GM21526 (cell line): ENCODE results near the gene C4orf50.

ENCODE experiments used
- ATAC-seq: cut with Tn5 transposase; IDR thresholded peaks from one replicate; pipeline ENCODE4 v1.9.1; 2021; ENCODE audit warnings: moderate library complexity; ENCODE audit not compliant: unreplicated experiment, low FRiP score

Gene C4orf50

DNA sequence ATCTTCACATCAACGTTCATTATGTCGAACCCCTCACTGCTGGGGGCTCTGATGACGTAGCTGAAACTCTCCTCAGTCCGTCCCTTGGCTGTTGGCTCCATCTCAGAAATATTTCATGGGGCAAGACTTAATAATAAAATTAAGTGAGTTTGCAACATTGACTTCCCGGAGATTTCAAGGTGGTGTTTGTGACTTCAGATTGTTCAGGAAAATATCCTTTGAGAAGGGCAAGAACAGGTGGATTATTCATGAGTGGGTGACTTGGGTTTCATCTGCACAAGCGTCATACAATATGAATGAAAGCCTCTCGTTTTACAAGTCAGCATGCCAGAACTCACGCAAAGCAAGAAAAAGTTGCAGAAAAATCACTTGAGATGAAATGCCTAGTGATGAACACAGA lies at the start of gene C4orf50:
C4orf50 (minus strand) TSS at position 101 of the 400 bp plus-strand sequence.
- no peak for ATAC-seq

DNA sequence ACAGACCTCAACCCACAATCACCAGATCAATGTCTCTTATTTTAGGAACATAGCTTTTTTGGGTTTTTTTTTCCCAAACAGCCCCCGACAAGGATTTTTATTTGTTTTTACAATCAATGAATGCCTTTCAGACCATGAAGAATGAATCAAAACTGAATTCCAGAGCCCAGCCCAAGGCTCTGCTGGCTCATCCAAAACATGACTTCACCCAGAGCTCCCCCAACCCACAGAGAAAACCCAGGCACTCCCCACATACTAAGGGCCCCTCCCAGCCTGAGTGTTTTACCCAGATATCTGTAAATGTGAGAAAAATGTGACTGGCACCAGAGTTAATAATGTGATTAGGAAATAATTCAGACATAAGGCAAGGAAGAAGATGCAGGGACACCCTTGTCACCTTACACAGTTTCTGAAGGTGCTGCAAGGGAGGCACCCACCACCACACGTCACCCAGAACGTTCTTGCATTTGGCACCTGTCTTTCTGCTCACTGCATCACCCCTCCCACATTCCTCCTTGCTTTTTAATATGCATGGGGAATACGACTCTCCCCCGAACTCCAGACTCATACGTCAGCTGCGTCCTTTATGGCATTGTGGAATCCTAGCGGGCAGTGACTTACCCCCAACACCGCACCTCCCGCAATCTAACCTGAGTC lies 47.8 kb upstream of the C4orf50 start:
- no peak for ATAC-seq

DNA sequence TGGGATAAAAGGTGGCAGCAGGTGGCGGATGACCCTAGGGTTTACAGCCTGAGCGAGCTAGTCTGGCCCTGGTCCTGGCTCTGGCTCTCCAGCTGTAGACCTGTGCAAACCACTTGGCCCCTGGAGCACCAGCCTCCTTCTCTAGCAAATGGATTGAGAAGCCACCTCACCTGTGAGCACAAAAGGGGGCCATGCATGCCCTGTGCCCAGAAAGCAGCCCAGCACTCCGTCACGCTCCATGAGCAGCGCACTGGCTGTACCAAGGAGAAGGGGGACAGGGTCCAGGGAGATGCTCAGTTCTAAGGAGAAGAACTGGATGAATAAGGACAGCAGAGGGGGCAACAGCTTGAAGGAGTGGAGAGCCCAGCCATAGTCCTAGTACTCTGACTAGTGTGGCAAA lies 46.9 kb upstream of the C4orf50 start:
- ATAC-seq, result no peak

DNA sequence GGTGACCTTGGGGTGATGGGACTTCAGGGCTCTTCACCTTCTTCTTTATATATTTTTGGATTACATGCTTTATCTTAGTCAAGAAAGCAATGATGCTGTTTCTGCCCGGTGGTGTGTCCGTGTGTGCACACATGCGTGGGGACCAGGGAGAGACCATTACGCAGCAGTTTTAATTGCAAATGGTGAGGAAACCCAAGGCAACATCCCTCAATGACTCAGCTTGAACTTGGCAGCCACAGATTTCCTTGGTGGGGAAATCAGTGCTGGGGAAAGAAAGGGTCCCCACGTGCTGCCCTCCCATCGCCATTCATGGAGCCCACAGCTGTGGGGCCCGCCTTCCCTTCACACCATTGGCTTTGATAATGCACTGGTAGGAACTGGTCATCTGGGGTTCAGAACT lies 46.2 kb upstream of the C4orf50 start:
- ATAC-seq, result no peak

DNA sequence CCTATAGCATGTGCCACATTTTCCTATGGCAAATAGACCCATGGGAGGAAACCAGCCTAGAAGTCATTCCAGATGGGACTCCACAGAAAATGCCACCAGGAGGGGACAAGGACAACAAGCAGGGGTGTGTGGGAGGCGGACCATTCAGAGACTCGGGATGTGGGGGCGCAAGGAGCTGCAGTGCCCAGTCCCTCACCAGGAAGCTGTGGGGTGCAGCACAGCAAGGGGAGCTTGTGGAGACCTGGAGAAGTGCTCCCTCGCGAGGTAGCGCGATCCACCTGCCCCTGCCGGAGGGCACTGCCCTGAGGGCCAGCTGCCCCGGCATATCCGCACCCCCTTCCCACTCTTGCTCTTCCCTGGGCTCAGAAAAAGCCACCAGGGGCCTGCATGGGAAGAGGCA lies 45.5 kb upstream of the C4orf50 start:
- ATAC-seq, result no peak

GRCh38 chr4:6062133-6062532 lies 43.9 kb upstream of the C4orf50 start:
- no peak for ATAC-seq

DNA sequence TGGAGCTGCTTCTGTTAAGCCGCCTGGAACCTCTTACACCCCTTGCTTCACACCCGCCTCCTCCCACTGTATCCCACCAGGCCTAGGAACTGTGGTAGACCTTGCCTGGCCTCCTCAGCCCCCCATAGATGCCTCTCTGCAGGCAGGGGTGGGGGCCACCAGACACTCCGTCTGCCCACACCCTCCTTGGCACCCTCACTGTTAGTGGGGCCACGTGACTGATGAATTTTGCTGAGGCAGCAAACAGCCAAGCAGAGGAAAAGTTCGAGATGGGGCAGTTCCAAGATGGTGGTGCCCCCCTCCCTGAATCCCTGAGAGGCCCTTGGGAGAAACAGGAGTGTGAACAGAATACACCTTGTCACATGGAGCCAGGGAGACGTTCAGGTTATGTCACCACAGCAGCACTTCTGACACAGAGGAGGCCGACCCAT lies 41.2 kb upstream of the C4orf50 start:
- no peak for ATAC-seq

DNA sequence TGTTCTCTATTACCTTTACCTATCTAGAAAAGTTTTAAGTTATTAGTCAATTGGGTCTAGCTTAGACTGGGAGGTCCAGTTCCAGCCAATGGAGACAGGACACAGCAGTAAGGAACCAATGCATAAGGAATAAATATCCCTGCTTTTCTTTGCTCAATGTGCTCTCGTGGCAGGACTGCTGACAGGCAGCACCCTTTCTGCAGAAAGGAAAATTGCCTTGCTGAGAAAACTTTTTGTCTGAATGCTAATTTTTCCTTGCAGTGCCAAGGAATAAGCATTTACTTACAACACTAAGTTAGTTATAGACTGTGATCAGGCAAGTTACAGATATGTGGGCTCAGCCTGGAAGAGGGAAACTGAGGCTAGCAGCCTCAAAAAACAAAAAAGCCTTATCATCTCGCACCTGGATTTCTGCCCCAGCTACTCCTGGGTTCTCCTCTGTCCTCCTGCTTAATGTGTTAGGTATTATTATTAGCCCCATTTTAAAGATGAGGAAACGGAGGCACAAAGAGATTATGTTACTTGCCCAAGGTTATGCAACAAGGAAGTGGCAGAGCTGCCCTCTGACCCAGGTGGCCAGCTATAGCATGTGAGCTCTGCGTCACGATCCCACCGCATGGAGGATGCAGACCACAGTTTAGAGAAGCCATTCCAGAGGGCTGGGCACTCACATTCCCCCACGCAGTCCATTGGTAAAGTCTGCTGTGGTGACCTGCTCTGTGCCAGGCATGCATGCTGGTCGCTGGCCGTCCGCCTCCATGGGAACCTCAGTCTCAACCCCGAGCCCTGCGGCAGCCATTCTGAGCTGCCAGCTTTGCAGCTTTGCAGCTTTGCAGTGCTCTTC lies 40.5 kb upstream of the C4orf50 start:
- no peak for ATAC-seq

DNA sequence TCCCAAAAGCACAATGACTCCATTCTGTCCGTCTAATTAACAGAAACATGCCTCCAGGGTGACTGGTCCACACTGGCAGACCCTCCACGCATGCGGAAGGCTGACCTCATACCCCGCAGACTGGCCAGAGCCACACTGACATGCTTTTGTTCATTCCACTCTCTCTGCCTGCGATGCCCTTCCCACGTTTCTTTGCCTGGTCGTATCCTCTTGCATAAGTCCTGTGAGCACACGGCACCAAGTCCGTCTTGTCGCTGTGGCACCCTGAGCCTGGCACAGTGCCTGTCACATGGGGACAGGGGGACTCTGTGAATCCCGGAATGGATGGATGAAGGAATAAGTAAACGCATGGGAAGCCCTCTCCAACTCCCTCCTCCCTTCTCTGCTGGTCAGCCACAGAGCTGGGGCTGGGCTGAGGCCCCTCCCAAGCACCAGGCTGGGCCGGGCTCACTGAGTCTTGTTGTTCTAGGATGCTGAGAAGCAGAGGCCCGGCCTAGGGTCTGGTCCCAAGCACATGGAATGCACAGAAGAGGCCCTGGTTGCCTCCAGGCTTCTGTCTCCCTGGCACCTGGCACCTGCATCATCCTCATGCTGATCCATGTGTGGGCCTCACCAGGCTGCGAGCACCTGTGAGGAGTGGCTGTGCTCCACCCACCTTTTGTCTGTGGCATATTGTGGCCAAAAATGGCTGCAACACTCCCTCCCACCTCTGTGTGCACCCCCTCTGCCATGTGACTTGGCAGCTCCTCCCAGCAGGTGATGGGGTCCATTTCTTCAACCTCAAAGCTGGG lies 38.9 kb upstream of the C4orf50 start:
- no peak for ATAC-seq

DNA sequence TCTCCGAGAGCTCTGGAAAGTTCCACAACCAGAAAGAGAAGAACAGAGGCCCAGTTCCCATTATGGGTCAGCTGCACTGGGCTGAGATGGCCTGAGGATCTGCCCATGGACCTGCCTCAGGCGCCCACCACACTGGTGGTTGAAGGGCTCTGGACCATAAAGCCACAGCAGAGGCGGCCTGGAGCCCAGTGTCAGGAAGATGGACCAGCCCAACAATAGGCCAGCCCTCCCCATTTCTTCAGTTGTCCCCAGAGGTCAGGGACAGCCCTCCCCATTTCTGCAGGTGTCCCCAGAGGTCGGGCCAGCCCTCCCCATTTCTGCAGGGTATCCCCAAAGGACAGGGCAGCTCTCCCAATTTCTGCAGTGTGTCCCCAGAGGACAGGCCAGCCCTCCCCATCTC lies 37.2 kb upstream of the C4orf50 start:
- no peak for ATAC-seq

DNA sequence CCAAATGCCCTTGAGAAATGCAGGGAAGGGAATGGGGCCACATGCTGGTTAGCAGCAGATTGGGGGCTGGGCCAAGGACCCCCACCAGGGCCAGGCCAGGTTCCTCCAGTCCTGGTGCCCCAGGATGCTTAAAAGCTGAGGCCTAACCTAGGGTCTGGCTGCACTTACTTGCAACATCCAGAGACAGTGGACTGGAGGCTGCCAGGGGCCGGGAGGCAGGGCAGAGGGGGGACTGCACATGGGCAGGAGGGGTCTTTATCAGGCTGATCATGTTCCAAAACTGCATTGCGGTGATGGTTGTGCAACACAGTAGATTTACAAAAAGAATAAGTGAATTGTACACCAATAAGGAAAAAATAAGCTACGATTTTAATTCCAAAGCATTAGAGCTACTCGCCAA lies 36.8 kb upstream of the C4orf50 start:
- ATAC-seq, result no peak

GRCh38 chr4:6054162-6054922 lies 36.1 kb upstream of the C4orf50 start:
- ATAC-seq, result no peak

GRCh38 chr4:6052679-6053078 lies 34.4 kb upstream of the C4orf50 start:
- no peak for ATAC-seq

GRCh38 chr4:6050551-6050950 lies 32.3 kb upstream of the C4orf50 start:
- ATAC-seq, result no peak

- no peak for ATAC-seq
Measured at GRCh38 chr4:6049985-6050384, 31.8 kb upstream of the C4orf50 start.

DNA sequence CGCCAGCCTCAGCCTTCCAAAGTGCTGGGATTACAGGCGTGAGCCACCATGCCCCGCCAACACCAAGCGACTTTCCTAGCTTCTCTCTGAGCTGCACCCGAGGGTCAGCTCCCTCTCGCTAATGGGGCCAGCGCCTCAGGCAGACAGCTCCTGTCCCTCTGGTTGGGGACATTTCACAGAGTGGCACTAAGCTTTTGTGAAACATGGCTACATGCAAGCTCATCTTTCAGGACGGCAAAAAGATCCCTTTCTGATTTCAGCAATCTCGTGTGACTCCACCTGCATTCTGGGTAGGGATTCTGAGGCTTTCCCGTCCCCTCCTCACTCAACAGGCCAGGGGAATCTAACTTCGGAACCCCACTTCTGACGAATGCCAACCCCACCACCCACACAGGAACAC lies 31.0 kb upstream of the C4orf50 start:
- ATAC-seq, result no peak

DNA sequence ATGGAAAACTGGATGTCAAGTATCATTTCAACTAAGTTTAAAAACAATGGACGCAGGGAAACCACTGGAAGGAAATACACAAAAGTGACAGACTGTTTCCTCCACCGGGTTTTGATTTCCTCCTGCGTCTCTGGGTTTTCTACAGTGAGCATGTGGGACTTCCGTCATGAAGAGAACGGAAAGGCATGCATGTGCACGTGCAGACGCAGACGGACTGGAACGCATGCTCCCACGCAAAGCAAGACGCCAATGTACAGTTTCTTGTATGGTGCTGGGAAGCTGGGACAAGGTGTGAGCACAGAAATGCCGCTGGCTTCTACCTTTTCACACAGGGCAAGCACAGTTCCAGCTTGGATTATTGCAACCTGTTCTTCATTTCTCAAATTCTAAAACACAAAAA lies 30.3 kb upstream of the C4orf50 start:
- no peak for ATAC-seq

- ATAC-seq, result no peak
Measured at GRCh38 chr4:6047130-6047673, 29.0 kb upstream of the C4orf50 start.

DNA sequence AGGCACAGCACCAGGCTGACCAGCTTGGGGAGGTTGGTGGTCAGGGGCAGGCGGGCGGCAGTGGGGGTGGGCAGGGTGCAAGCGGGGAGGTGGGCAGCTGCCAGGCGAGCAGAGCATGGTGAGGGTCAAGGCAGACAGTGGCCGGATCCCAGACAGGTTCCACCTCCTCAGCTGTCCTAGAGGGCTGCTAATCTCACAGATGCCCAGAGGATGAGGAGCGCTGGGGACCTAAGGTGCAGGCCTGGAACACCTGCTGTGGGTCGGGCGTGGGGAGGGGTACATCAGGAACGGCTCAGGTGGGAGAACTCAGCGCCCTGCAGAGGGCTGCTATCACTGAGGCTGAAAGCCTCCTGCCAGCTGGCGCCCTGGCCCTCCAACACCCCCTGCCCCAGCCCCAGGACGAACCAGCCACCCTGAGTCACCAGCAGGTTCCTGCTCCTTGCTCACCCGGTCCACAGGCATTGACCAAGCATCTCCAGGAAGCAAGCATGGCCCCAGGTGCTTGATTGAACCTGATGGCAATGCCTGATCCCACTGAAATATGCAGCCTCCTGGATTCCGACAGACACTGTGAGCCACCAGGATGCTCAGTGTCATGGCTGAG lies 28.4 kb upstream of the C4orf50 start:
- ATAC-seq, result no peak

DNA sequence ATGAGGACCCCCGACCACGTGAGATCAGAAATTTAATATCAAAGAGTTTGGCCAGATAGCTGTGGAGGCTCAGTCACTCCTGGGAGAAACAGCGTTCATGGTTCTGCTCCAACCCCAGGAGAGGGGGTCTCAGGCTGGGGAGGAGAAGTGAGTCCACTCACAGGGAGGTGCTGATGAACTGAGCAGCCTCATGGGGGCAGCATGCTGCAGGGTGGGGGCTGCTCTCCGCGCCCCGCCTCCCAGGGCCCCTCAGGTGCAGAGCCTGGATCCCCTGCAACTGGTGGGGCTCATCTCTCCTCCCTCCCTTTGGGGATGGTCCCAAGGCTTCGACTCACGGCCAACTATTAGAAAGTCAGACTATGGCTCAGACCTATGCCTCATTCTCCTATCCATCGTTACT lies 26.6 kb upstream of the C4orf50 start:
- ATAC-seq, result no peak
